ENCODE results near the gene DUSP28. TPM values are rescaled to one million over a fixed set of nuclear protein-coding genes. Genes with fewer than 3 reads are reported as not detected.

Gene DUSP28
- total and polyA plus RNA-seq, 2 of the 13 experiments (the other 11 are each of a cell fraction or from before 2014, with no cell fraction given), result 5.2 to 8.6 TPM

DNA sequence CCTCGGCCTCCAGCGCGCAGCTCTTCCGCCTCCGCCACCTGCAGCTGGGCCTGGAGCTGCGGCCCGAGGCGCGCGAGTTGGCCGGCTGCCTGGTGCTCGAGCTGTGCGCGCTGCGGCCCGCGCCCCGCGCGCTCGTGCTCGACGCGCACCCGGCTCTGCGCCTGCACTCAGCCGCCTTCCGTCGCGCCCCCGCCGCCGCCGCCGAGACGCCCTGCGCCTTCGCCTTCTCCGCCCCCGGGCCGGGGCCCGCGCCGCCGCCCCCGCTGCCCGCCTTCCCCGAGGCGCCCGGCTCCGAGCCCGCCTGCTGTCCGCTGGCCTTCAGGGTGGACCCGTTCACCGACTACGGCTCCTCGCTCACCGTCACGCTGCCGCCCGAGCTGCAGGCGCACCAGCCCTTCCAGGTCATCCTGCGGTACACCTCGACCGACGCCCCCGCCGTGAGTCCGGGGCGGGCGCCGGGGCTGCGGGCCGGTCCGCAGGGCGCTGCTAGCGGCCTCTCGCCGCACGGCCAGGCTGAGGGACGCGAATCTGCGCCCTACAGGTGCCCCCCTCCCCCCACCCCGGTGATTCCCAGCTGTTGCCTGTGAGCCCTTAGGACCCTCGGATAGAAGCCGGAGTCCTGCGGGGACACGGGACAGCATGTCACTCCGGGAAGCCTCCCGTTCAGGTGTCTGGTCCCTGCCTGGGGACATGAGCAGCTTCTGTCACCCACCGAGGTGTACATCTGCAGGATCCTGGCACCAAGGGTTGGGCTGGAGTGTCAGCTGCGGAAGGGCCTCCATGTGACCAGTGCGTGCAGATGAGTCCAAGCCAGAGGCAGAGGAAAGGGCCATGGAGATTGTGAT is 8.7 kb downstream of the DUSP28 start (continued):
- TF ChIP-seq ZNF235 (CRISPR knock-in tag; IDR thresholded peaks at IDR 0.05; ENCODE audit: borderline replicate concordance) (peak; percentile 65; the same call in 1 of the 2 replicates), MEF2D (CRISPR knock-in tag; IDR thresholded peaks at IDR 0.05) (no peak), PAX8 (CRISPR knock-in tag; IDR thresholded peaks at IDR 0.05; ENCODE audit: borderline replicate concordance) (peak; percentile 84; the same call in 1 of the 2 replicates), ZNF615 (CRISPR knock-in tag; IDR thresholded peaks at IDR 0.05; ENCODE audit: borderline replicate concordance) (no peak), TAF1 (CRISPR knock-in tag; IDR thresholded peaks at IDR 0.05) (peak; percentile 47; the same call in 1 of the 2 replicates), NRL (CRISPR knock-in tag; IDR thresholded peaks at IDR 0.05; ENCODE audit: borderline replicate concordance) (0 out of 2 replicates have a peak, but pooled peaks have one; percentile 4), RBM22 (optimal IDR thresholded peaks at IDR 0.05; ENCODE audit: low read length) (no peak), NFKB2 (CRISPR knock-in tag; IDR thresholded peaks at IDR 0.05; ENCODE audit: borderline replicate concordance) (peak; percentile 63; the same call in 1 of the 2 replicates), ATF3 (CRISPR knock-in tag; IDR thresholded peaks at IDR 0.05) (no peak), ZNF713 (CRISPR knock-in tag; IDR thresholded peaks at IDR 0.05) (no peak), TEAD2 (CRISPR knock-in tag; IDR thresholded peaks at IDR 0.05) (0 out of 2 replicates have a peak, but pooled peaks have one; percentile 33), ZNF468 (CRISPR knock-in tag; IDR thresholded peaks at IDR 0.05) (0 out of 2 replicates have a peak, but pooled peaks have one; percentile 56), ZFYVE20 (CRISPR knock-in tag; IDR thresholded peaks at IDR 0.05; ENCODE audit: borderline replicate concordance, low read depth) (no peak), ATF7 (IDR thresholded peaks at IDR 0.05) (no peak), ATF7 (CRISPR knock-in tag; IDR thresholded peaks at IDR 0.05) (peak; percentile 52; the same call in 1 of the 2 replicates), ZNF574 (CRISPR knock-in tag; IDR thresholded peaks at IDR 0.05) (peak; percentile 39; the same call in 1 of the 2 replicates), ZNF619 (CRISPR knock-in tag; IDR thresholded peaks at IDR 0.05) (peak; percentile 12; the same call in 1 of the 2 replicates), IRX3 (CRISPR knock-in tag; IDR thresholded peaks at IDR 0.05; ENCODE audit: borderline replicate concordance, low read depth) (0 out of 2 replicates have a peak, but pooled peaks have one; percentile 23), KDM4B (CRISPR knock-in tag; IDR thresholded peaks at IDR 0.05) (no peak), ZNF556 (CRISPR knock-in tag; IDR thresholded peaks at IDR 0.05; ENCODE audit: borderline replicate concordance) (0 out of 2 replicates have a peak, but pooled peaks have one; percentile 62), KLF6 (CRISPR knock-in tag; IDR thresholded peaks at IDR 0.05) (0 out of 2 replicates have a peak, but pooled peaks have one; percentile 53), ZNF746 (CRISPR knock-in tag; IDR thresholded peaks at IDR 0.05) (no peak; the same call in 1 of the 2 replicates), HDAC1 (CRISPR knock-in tag; IDR thresholded peaks at IDR 0.05) (peak; percentile 67), FOXK1 (CRISPR knock-in tag; IDR thresholded peaks at IDR 0.05; ENCODE audit: borderline replicate concordance, low read depth) (no peak), XBP1 (CRISPR knock-in tag; IDR thresholded peaks at IDR 0.05) (no peak)
- TF ChIP-seq, protein P1, sequence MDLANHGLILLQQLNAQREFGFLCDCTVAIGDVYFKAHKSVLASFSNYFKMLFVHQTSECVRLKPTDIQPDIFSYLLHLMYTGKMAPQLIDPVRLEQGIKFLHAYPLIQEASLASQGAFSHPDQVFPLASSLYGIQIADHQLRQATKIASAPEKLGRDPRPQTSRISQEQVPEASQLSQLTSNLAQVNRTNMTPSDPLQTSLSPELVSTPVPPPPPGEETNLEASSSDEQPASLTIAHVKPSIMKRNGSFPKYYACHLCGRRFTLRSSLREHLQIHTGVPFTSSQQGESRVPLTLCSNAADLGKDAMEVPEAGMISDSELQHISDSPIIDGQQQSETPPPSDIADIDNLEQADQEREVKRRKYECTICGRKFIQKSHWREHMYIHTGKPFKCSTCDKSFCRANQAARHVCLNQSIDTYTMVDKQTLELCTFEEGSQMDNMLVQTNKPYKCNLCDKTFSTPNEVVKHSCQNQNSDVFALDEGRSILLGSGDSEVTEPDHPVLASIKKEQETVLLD (CRISPR knock-in tag; IDR thresholded peaks at IDR 0.05; ENCODE audit: low read depth), result peak; percentile 42; the same call in 1 of the 2 replicates
